ENCODE data around the gene CACNA1F.

CACNA1F gene

GRCh38 chrX:49204017-49204416 lies 29.1 kb downstream of the CACNA1F start:
- H3K9ac ChIP-seq (ENCODE audit: low read depth, low read length, poor library complexity, severe bottlenecking) = no peak overlapping the region
- H2AFZ ChIP-seq (ENCODE audit: low read length) = no peak overlapping the region
- no peaks in the 10 kb centered on the region for H3F3A ChIP-seq (ENCODE audit: low read depth)
- no peaks in the 10 kb centered on the region for H4K20me1 ChIP-seq (ENCODE audit: insufficient read depth, low read length, poor library complexity, severe bottlenecking)
- H3K4me3 ChIP-seq (ENCODE audit: low read length, poor library complexity, severe bottlenecking) = no peak overlapping the region
- H3K9me3 ChIP-seq (ENCODE audit: insufficient read depth, low read depth, low read length) = no peaks in the 10 kb centered on the region
- H3K4me1 ChIP-seq (ENCODE audit: insufficient read depth, low read length, poor library complexity, severe bottlenecking) = no peaks in the 10 kb centered on the region
- TF ChIP-seq, protein P1, sequence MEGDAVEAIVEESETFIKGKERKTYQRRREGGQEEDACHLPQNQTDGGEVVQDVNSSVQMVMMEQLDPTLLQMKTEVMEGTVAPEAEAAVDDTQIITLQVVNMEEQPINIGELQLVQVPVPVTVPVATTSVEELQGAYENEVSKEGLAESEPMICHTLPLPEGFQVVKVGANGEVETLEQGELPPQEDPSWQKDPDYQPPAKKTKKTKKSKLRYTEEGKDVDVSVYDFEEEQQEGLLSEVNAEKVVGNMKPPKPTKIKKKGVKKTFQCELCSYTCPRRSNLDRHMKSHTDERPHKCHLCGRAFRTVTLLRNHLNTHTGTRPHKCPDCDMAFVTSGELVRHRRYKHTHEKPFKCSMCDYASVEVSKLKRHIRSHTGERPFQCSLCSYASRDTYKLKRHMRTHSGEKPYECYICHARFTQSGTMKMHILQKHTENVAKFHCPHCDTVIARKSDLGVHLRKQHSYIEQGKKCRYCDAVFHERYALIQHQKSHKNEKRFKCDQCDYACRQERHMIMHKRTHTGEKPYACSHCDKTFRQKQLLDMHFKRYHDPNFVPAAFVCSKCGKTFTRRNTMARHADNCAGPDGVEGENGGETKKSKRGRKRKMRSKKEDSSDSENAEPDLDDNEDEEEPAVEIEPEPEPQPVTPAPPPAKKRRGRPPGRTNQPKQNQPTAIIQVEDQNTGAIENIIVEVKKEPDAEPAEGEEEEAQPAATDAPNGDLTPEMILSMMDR (conservative IDR thresholded peaks at IDR 0.05; ENCODE audit: low read length) = no peak
- no peak for TF ChIP-seq EZH2phosphoT487 (IDR thresholded peaks at IDR 0.05; ENCODE audit: borderline replicate concordance)
- no peaks in the 10 kb centered on the region for H3K79me2 ChIP-seq (ENCODE audit: insufficient read depth, low read length)
- H3K4me2 ChIP-seq (ENCODE audit: low read depth, low read length, poor library complexity, severe bottlenecking) = no peak overlapping the region
- H3K36me3 ChIP-seq (ENCODE audit: insufficient read depth, low read length) = no peaks in the 10 kb centered on the region
- no peaks in the 10 kb centered on the region for H3K9me2 ChIP-seq (replicated peaks; ENCODE audit: low read depth, low read length)
- H3K27me3 ChIP-seq (ENCODE audit: insufficient read depth, low read length, poor library complexity, severe bottlenecking) = peaks cover 18% of the 10 kb centered on the region

- H3K4me2 ChIP-seq (ENCODE audit: low read depth, low read length, poor library complexity, severe bottlenecking) = no peak overlapping the region
- H3K4me1 ChIP-seq (ENCODE audit: insufficient read depth, low read length, poor library complexity, severe bottlenecking) = no peaks in the 10 kb centered on the region
- no peak overlapping the region for H3K9ac ChIP-seq (ENCODE audit: low read depth, low read length, poor library complexity, severe bottlenecking)
- no peaks in the 10 kb centered on the region for H3K79me2 ChIP-seq (ENCODE audit: insufficient read depth, low read length)
- no peak overlapping the region for H2AFZ ChIP-seq (ENCODE audit: low read length)
- TF ChIP-seq, protein P1 (conservative IDR thresholded peaks at IDR 0.05; ENCODE audit: low read length) = no peak
- TF ChIP-seq EZH2phosphoT487 (IDR thresholded peaks at IDR 0.05; ENCODE audit: borderline replicate concordance) = no peak
- peaks cover 18% of the 10 kb centered on the region for H3K27me3 ChIP-seq (ENCODE audit: insufficient read depth, low read length, poor library complexity, severe bottlenecking)
- no peaks in the 10 kb centered on the region for H4K20me1 ChIP-seq (ENCODE audit: insufficient read depth, low read length, poor library complexity, severe bottlenecking)
- no peaks in the 10 kb centered on the region for H3K36me3 ChIP-seq (ENCODE audit: insufficient read depth, low read length)
- no peaks in the 10 kb centered on the region for H3F3A ChIP-seq (ENCODE audit: low read depth)
- no peaks in the 10 kb centered on the region for H3K9me2 ChIP-seq (replicated peaks; ENCODE audit: low read depth, low read length)
- no peak overlapping the region for H3K4me3 ChIP-seq (ENCODE audit: low read length, poor library complexity, severe bottlenecking)
- no peaks in the 10 kb centered on the region for H3K9me3 ChIP-seq (ENCODE audit: insufficient read depth, low read depth, low read length)
Observed at GRCh38 chrX:49203536-49203935, 29.6 kb downstream of the CACNA1F start.

DNA sequence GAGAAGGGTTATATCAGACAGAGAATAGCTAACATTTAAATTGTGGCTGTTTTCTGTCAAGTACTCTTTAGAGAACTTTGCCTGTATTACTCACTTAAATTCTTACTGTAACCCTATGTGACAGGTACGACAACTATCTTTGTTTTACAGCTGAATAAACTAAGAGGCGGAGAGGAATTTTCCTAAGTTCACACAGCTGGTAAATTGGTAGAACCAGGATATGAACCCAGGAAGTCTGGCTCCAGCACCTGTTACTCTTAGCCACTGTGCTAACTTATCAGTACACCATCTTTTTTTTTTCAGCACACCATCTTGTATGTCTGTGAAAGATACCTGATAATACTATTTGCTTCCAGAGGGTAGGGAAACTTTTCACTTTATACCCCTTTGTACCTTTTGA lies 31.1 kb downstream of the CACNA1F start:
- H3K36me3 ChIP-seq (ENCODE audit: insufficient read depth, low read length) = no peaks in the 10 kb centered on the region

More for the DNA sequence above, 31.1 kb downstream of the CACNA1F start:
- TF ChIP-seq, protein P1 (conservative IDR thresholded peaks at IDR 0.05; ENCODE audit: low read length) = no peak
- TF ChIP-seq EZH2phosphoT487 (IDR thresholded peaks at IDR 0.05; ENCODE audit: borderline replicate concordance) = no peak
- Histone ChIP-seq H3K9me2 (replicated peaks; ENCODE audit: low read depth, low read length) (no peaks in the 10 kb centered on the region), H4K20me1 (ENCODE audit: insufficient read depth, low read length, poor library complexity, severe bottlenecking) (no peaks in the 10 kb centered on the region), H3K9ac (ENCODE audit: low read depth, low read length, poor library complexity, severe bottlenecking) (no peak overlapping the region), H3K27me3 (ENCODE audit: insufficient read depth, low read length, poor library complexity, severe bottlenecking) (peaks cover 18% of the 10 kb centered on the region), H3K4me1 (ENCODE audit: insufficient read depth, low read length, poor library complexity, severe bottlenecking) (no peaks in the 10 kb centered on the region), H3F3A (ENCODE audit: low read depth) (no peaks in the 10 kb centered on the region), H2AFZ (ENCODE audit: low read length) (no peak overlapping the region), H3K4me2 (ENCODE audit: low read depth, low read length, poor library complexity, severe bottlenecking) (no peak overlapping the region), H3K9me3 (ENCODE audit: insufficient read depth, low read depth, low read length) (no peaks in the 10 kb centered on the region), H3K79me2 (ENCODE audit: insufficient read depth, low read length) (no peaks in the 10 kb centered on the region), H3K4me3 (ENCODE audit: low read length, poor library complexity, severe bottlenecking) (no peak overlapping the region)
